Measurements from ENCODE around the gene KCND2. TPM values are rescaled to one million over a fixed set of nuclear protein-coding genes. Genes with fewer than 3 reads are reported as not detected.

Gene KCND2
- total and polyA plus RNA-seq, 2 of the 8 experiments (the other 6 are each of a cell fraction or from before 2014, with no cell fraction given) = 4.6 to 7.7 TPM

DNA sequence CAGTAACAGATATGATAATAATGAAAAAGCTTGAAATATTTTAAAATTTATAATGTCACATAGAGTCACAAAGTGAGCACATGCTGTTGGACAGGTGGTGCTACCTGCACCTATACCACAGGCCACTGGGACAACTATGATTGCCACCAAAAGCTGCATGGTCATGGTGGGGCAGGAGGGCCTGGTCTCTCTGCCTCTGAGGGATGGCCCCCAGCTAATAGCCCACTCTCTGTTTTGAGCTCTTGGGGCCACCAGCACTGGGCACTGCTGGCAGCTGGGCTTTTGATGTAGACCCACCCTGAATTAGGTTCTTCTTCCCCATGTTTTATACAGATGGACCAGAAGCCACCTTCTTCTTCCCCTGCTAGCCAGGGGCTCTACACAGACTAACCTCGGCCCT, 265.4 kb downstream of the KCND2 start (continued):
- TF ChIP-seq HDAC6 (IDR thresholded peaks at IDR 0.05; ENCODE audit: low read depth, low read length) = no peak
